Uterus (tissue), 4 donors: ENCODE data around the gene PRSS56. TPM values are rescaled to one million over a fixed set of nuclear protein-coding genes. Genes with fewer than 3 reads are reported as not detected.

ENCODE experiments used
- total RNA-seq, 4 donors: library from RNA; depleted of rRNA in 3 of 4; stranded (reverse); fragments of >200 nt in 3 of 4; gene quantifications; one replicate each; pipeline versions ENCODE4 v1.1.0 to v1.2.4, GENCODE V29; 2014 to 2023
- donor health status: DM: yes; HTN: yes; CAD: no.

The PRSS56 gene
- total RNA-seq, 4 donors from 2014 or later = not detected

Other genes starting within 250 kb of the PRSS56 start
- gene ALPP, start 141.6 kb upstream of the PRSS56 start, total RNA-seq = under 1 TPM in 1 of 4 donors, not detected in 3; 0.62 TPM
- gene ALPG, start 113.5 kb upstream of the PRSS56 start, total RNA-seq = not detected
- not detected for gene ALPI, start 64.2 kb upstream of the PRSS56 start, total RNA-seq
- gene ECEL1, start 32.6 kb upstream of the PRSS56 start, total RNA-seq = 10 to 100 TPM in 1 of 4 donors, 1 to 10 TPM in 1, not detected in 2; 1.9 to 10.8 TPM
- not detected for gene CHRND, start 5.8 kb downstream of the PRSS56 start, total RNA-seq
- gene CHRNG, start 19.3 kb downstream of the PRSS56 start, total RNA-seq = not detected
- gene TIGD1, start 30.2 kb downstream of the PRSS56 start, total RNA-seq = 1 to 10 TPM; 4.6 to 8.5 (median 5.0) TPM
- gene EIF4E2, start 30.3 kb downstream of the PRSS56 start, total RNA-seq = 100 to 1,000 TPM in 1 of 4 donors, 10 to 100 TPM in 3; 24.3 to 195 (median 56.6) TPM
- gene EFHD1, start 113.2 kb downstream of the PRSS56 start, total RNA-seq = 100 to 1,000 TPM in 1 of 4 donors, 10 to 100 TPM in 2, 1 to 10 TPM in 1; 8.5 to 102 (median 38.1) TPM
- 100 to 1,000 TPM in 2 of 4 donors, 10 to 100 TPM in 2; 16.5 to 125 (median 97.3) TPM for gene GIGYF2, start 176.9 kb downstream of the PRSS56 start, total RNA-seq